HG02870 (cell line): ENCODE results near the gene BABAM2.
"Not testable (repeated sequence)": the region's sequence is repeated elsewhere in the genome, so short reads cannot be mapped to it uniquely, and the experiment has no call there.

Source experiments
- ATAC-seq: cut with Tn5 transposase; IDR thresholded peaks from one replicate; pipeline ENCODE4 v1.9.1; 2021; ENCODE audit warnings: mild to moderate bottlenecking, moderate library complexity; ENCODE audit not compliant: unreplicated experiment

Gene BABAM2

DNA sequence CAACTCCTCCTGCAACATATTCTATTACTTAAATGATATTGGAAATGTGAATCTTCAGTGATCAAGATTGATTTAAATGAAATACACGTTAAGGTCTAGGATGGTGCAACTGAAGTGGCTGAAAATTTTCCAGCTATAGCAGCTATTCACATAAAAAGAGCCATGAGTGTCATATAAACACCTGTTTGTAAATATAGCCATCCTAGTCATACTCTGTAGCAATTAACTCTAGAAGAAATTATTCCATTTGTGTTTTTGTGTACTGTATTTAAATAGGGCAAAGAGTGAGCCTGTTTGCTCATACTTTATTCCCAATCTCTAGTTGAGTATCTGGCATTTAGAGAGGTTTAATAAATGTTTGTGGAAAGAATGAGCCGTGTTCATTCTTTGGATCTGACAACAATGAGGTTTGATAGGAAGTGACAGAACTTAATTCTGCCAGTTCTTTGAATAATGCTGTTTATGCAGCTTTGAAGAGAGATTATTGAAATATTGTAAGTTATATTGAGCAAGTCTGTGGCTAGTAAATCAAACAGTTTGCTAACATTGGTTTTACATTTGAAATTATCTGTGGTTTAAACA lies 49.7 kb downstream of the BABAM2 start:
- no peak for ATAC-seq

DNA sequence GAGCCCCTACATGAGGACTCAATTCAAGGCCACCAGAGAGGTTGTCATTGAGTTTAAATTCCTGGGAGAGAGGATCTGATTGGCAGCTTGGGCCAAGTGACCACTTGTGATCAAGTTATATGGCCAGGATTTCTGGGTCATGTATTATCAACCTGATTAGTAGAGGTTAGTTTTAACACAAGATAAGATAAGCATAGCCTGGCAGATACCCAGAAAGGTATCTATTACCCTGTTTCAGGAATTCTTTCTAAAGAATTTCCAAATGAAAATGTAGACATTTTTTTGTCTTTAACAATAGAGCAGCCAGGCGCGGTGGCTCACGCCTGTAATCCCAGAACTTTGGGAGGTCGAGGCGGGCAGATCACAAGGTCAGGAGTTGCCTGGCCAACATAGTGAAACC lies 50.5 kb downstream of the BABAM2 start:
- no peak for ATAC-seq

DNA sequence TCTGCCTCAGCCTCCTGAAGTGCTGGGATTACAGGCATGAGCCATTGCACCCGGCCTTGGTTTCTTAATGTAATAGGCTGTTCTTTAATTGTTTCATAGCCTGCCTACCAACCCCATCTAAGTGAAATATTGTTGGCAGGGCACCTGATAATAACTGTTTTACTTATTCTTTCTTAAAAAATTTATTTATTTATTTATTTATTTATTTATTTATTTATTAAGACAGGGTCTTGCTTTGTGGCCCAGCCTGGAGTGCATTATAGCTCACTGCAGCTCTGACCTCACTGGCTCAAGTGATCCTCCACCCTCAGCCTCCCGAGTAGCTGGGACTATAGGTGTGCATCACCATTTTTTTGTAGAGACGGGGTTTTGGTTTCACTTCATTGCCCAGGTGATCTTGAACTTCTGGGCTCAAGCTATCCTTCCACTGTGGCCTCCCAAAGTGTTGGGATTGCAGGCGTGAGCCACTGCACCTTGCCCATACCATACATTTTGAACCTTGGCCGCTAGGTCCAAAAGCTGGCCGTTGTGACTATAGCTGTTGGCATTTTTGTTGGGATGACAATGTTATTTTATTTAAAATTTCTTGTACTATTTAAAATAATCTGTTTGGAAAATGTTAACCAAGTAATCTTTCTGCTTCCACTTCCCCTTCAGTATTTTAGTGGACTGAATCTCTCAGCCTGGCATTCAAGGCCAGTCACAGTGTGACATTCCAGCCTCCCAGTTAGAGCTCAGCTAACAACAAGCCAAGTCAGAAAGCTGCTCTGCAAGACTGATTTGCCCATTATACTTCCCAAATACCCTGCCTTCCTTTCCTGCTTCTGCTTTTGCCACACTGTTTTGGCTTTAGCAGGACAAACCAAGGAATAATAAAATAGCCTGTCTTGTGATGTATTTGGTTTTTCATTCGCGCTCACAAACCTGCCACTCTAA lies 52.4 kb downstream of the BABAM2 start:
- no peak for ATAC-seq

DNA sequence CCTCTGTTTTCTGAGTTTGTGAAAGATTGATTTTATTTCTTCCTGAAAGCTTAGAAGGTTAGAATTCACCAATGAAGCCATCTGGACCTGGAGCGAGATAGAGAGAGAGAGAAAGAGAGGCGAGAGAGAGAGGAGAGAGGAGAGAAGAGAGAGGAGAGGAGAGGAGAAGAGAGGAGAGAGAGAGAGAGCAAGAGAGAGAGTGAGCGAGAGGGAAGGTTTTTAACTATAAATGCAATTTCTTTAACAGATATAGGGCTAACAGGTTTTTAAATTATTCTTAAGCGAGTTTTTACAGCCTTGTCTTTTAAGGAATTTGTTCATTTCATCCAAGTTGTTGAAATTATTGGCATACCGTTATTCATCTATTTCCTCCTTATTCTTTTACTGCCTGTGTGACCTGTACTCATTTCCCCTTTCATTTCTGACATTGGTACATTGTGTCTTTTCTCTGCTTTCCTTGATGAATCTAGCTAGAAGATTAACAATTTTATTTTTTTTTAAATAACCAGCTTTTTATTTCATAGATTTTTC lies 56.1 kb downstream of the BABAM2 start:
- ATAC-seq = no peak

DNA sequence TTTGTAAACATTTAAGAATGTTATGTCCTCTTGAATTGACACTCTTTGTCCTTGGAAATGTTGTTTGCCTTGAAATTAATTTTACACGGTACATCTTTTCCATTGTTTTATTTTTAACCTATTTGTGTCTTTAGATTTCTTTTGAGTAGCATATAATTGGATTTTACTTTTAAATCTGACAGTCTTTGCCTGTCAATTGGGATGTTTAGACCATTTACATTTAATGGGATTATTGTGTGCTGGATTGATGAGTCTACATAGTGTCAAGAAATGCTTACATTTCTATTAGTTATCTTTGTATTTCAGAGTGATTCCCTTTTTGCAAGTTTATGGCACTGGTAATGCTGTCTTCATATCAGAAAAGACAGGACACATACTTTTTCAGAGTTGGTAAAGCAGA lies 61.5 kb downstream of the BABAM2 start:
- ATAC-seq = no peak

DNA sequence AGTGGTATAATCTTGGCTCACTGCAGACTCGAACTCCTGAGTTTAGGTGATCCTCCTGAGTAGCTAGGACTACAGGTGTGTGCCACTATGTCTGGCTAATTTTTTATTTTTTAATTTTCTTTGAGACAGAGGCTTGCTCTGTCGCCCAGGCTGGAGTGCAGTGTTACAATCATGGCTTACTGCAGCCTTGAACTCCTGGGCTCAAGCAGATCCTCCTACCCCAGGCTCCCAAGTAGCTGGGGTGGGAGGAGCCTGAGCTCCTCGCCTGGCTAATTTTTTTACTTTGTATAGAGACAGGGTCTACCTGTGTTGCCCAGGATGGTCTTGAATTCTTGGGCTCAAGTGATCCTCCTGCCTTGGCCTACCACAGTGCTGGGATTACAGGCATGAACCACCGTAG lies 62.5 kb downstream of the BABAM2 start:
- no peak for ATAC-seq

DNA sequence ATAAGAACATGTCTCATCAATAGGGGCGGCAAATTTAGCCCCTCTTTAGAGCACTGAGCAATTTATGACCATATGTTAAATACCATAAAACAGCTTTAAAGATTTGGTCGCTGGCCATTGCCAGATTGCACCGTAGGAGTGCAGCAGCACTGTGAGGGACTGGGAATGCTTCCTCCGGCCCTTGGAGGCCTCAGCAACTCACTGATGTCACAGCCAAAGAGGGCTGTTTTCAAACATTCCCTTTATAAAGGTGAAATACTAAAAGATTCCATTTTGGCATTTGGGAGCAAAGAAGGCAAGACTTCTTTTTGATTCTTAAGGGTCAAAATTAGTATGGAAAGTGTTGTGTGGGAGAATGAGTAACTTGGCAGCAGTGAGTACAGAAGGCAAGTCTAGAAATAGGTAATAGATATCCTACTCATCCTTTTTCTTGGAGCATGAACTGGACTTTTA lies 63.7 kb downstream of the BABAM2 start:
- ATAC-seq = no peak

DNA sequence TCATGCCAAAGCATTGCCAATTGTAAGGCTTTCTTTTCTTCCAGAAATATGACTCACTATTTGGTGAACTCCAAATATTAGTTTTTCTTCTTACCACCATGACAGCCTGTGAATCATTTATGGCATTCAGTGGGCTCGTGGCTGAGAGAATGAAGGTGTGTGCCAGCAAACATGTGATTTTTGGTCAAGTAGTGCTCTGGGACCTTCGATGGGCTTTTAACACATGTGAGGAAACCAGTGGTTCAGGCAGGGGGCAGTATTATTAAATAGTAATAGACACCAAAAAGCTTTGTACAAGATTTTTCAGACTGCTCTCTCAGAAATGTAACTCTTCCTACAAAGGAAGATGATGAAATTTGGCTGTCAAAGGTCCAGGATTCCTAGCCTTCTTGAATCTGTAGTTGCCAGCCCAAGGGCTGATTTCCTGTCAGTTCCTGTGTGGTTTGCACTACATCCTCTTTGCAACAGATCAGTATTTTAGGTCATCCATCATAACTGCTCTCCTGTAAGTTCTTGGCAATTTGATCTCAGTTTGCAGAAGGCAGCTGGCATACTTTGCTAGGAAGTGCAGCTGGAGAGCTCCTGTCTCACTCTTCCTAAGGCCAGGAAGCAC lies 64.3 kb downstream of the BABAM2 start:
- no peak for ATAC-seq

DNA sequence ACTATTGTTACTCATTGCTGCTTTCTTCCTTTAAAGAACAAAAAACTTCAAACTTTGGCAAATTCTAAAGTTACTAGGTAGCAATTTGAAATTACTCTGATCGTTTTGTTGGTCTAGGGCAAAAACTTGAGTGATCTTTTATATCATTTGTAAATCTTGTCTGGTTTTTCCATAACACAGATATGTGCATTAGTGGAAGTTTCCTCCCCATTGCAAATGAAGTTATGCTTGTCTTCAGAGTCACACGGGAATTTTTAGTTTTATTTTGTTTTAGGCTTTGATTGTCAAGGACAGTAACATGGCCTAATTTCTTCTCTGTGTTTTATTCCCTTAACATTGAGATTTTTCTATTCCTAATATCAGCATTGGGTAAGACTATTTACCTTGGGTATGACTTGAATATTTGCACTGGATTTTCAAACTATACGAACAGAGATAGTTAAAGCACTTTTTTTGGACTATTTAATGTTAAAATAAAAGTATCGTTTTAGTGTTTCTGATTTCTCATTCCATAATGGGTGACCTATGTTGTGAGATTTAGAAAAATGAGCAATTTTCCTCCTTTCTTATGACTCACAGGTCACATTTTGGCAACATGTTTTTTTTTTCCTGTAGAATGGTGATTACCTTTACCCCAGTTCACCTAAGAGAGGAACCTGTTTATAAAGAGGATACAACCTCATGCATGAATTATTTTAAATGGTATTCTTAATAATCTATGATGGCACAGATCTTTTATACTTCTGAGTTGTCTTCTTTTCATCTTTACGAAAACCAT lies 65.0 kb downstream of the BABAM2 start:
- no peak for ATAC-seq

DNA sequence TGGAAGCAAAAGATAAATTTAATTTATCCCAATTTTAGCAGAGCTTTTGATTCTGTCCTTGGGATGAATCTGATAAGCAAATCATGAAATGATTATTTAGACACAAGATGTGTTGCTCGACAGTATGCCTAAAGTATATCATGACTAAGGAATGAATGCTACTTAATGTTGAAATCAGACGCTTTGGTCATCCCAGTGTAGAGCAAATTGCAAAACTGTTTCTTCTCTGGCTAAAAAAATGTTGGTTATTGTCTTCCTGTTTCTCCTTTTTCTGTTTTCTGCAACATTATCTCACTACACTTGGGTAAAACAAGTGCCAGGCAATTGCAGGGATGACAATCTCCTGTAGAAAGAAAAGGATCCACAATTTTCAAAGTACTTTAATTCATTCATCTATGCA lies 66.4 kb downstream of the BABAM2 start:
- ATAC-seq = no peak

DNA sequence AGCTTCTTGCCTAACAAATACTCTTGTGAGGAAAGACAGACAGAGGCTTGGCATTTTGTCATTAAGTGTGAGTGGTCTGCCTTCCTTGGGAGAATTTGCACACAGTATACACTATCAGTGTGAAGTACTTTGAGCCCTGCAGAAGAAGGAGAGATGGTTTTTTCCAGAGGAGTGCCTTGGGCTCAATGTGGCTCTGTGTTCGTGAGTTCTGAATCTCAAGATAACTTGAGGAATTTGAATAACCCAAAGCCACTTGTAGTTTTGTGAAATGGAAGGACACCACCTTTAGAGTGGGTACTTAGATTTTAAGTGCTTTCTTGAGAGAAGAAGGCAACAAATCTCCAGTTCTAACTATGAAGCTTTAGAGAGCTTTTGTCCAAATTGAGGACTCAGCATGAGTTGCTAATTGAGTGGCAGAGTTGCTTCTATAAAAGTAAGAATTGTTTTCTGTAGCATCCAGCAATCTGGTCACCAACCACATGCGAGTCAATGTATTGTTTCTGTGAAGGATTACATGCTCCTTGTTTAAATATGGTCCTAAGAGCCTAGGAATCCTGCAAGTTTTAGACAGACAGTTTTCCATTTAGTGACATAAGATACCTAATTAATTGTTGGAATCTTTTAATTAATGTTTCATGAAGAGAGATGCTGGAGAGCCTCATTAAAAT lies 68.3 kb downstream of the BABAM2 start:
- ATAC-seq = no peak

DNA sequence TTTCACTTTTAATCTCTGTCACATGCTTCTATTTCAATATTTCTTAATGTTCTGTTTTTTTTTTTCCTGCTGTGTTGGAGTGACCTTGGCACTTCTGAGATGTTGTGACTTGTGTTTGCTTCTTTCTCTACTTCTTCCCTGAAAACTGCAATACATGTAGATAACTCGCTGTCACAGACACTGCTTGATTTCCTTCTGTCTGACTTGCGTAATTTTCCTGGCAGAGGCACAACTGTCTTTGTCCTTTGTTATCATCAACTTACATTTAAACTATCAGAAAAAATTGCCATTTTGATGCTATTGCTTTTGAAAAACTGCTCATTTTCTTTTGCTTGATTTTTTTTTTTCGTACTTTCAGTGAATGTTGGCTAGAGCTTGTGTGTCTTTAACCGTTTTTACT lies 69.0 kb downstream of the BABAM2 start:
- no peak for ATAC-seq

DNA sequence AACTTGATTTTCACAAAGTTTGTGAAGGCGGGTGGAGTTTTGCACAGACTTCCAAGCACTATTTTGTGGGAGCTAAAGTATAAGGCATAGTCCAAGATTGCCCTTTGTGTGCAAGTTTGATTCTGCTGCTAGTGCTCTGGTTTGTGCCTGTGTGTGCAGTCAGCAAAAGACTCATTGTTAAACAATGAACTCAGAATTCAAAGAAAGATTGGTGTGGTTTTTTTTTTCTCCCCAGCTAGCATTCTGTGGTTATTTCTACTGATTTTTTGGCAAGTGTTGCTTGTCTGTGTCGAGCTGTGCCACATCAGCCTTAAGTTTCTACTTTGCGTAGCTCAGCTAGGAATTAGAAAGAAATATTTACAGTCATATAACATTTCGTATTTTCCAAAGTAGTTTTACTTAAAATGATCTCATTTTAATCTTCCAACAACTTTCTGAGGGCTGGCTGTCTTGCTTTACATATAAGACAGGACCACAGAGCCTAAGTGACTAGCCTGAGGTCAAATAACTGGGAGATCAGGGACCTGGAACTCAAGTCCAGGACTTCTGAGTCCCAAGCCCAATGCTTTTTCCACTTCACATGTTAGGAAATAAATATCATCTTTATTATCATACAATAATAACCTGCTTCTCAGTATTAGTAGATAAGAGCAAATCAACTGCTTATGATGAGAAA lies 69.8 kb downstream of the BABAM2 start:
- ATAC-seq = no peak

DNA sequence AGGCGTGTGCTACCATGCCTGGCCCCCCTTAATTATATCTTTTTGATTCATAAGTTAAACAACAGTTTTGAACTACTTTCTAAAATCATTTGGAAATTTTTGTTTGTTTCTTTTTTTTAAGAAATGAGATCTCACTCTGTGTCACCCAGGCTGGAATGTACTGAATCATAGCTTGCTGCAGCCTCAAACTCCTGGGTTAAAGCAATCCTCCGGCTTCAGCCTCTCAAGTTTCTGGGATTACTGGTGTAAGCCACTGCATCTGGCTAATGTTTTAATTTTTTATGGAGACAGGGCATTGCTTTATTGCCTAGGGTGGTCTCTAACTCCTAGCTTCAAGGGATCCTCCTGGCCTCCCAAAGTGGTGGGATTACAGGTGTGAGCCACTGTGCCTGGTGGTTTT lies 71.5 kb downstream of the BABAM2 start:
- no peak for ATAC-seq

DNA sequence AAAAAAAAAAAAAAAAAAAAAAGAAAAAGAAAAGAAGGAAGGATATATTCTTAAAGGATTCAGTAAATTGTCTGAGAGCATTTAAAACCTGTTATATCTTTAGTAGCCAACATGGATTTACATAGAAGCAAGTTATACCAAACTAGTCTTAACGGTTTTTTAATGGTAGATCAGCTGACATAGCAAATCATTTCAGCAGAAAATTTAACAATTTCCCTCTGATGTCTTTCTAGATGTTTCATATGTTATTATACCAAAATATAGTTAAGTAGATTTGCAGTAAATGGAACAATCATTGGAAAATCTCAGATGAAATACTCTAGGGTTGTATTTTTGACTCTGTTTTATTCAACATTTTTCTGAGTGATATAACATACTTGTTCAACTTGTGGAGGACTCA lies 72.9 kb downstream of the BABAM2 start:
- ATAC-seq = no peak

DNA sequence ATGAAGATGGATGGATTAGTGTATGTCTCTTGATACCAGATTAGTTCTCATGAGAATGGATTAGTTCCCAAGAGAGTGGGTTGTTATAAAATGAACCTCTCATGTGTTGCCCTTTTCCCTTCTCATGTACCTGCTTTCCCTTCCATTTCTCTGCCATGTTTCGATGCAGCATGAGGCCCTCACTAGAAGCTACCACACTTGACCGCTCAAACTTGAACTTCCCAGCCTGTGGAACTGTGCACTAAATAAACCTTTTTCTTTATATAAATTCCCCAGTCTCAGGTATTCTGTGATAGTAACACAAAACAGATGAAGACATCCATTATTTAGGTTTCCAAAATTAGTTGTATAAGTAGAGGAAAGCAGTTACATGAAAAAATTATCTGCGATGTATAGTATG lies 73.5 kb downstream of the BABAM2 start:
- no peak for ATAC-seq

DNA sequence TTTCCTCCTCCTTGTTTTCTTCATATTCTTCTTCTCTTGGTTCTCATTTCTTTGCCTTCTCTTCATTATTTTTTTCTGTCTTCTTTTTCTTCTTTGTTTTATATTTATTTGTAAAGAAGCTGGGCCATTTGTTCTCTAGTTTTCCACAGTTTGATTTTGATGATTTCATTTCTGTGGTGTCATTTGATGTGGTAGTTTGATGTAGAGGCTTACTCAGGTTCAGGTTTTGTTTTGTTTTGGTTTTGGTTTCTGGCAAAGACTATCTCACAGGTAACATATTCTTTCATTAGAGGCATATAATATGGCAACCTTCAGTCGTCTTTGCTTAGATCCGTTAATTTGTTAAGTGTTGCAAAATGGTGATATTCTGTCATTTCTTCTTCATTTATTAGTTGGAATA lies 75.3 kb downstream of the BABAM2 start:
- no peak for ATAC-seq

DNA sequence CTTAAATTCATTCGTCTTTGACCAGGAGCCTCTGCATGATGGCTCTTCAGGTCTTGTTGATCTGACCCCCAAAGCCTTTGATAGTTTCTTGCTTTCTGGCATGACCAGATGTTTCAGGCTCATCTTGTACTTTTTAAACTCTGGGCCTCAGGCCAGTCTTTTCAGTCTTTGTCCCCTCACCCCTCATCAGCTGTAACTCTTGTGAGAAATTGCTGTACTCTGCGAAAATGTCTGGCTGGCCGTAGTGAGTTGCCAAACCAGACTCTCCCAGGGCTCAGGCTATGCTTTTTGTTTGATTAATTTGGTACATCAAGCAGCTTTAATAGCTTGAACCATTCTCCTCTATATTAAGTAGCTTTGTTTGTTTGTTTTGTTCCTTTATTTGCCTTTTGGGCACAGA lies 75.9 kb downstream of the BABAM2 start:
- no peak for ATAC-seq

DNA sequence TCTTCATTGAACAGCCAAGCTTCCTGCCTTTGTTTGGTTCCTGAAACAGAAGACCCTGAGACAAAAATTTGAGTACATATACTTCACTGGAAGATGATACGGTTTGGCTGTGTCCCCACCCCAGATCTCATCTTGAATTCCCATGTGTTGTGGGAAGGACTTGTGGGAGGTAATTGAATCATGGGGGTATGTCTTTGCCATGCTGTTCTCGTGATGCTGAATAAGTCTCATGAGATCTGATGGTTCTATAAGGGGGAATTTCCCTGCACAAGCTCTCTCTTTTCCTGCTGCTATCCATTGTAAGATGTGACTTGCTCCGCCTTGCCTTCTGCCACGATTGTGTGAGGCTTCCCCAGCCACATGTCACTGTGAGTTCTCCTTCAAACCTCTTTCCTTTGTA lies 76.5 kb downstream of the BABAM2 start:
- no peak for ATAC-seq

DNA sequence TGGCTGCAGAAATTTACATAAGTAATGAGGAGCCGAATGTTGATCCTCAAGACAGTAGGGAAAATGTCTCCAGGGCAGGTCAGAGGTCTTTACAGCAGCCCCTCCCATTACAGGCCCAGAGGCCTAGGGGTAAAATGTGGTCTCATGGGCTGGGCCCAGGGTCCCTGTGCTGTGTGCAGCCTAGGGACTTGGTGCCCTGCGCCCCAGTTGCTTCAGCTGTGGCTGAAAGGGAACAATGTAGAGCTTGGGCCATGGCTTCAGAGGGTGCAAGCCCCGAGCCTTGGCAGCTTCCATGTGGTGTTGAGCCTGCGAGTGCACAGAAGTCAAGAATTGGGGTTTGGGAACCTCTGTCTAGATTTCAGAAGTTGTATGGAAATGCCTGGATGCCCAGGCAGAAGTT lies 77.5 kb downstream of the BABAM2 start:
- ATAC-seq = not testable (repeated sequence)
